GM12875 (cell line): ENCODE data around the gene LITAFD.
"Not testable (repeated sequence)": the region's sequence is repeated elsewhere in the genome, so short reads cannot be mapped to it uniquely, and the experiment has no call there.

Source experiments
- H3K4me3 ChIP-seq: one replicate; pipeline ENCODE4 v1.5.1; 2011; ENCODE audit warnings: low read depth, low read length, control low read depth
- CTCF ChIP-seq: IDR thresholded peaks from 2 replicates; pipeline ENCODE4 v1.5.1; 2011; ENCODE audit warnings: low read depth, mild to moderate bottlenecking, control low read depth, inconsistent platforms, low read length, moderate library complexity, borderline replicate concordance; ENCODE audit not compliant: insufficient read depth

The LITAFD gene

GRCh38 chr16:8868416-8869211 lies 13.5 kb upstream of the LITAFD start, which contains the start of gene CARHSP1:
TSS of gene CARHSP1 (minus strand) at chr16:8869006. CDS start at chr16:8859328, 9,678 bp downstream.
- no peak for TF ChIP-seq CTCF

DNA sequence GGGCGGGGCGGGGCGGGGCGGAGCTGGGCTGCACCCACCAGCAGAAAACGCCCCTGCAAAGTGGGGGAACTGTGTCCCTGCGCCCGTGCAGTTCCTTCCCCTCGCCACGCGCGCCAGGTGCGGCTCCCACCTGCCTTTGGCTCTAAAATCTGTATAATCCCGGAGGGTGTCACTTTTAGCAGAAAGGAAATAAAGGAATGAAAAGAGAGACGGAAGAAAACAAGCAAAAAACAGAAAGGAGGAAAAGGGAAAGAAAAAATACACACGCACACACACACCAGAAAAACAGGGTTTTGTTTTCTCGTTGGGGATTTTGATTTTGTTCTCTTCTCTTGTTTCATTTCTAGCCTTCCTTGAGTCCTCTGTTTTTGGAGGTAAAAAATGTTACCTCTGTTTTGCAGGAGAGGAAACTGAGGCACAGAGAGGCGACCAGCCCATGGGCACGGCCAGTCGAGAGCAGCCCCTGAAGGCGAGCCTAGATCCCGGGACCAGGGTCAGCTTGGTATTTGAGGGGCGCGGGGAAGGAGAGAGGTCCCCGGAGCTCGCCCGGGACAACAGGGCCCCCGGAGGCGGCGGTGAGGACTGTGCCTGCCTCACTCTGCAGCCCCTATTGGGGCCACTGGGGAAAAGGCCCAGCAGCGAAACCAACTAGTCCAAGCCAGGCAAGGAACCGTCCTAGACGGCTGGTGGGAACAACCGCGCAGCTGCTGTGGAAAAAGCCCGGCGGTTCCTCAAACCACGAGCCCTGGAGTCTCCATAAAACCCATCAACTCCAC lies 12.8 kb upstream of the LITAFD start:
- no peak for TF ChIP-seq CTCF
- peak overlapping the region; percentile 7 for H3K4me3 ChIP-seq

More at GRCh38 chr16:8868416-8869211, 13.5 kb upstream of the LITAFD start, which contains the start of gene CARHSP1:
- peak within 1 kb of the TSS; percentile 57 for H3K4me3 ChIP-seq

- not testable (repeated sequence) for H3K4me3 ChIP-seq
Measured at GRCh38 chr16:8869988-8870241, 12.2 kb upstream of the LITAFD start.

GRCh38 chr16:8872071-8872470 lies 10.1 kb upstream of the LITAFD start:
- no peak for TF ChIP-seq CTCF
- H3K4me3 ChIP-seq: no peak overlapping the region

GRCh38 chr16:8872967-8873865 lies 8.9 kb upstream of the LITAFD start:
- TF ChIP-seq CTCF: peak; percentile 17; the same call in 1 of the 2 replicates
- H3K4me3 ChIP-seq: no peak overlapping the region

- not testable (repeated sequence) for H3K4me3 ChIP-seq
Measured at GRCh38 chr16:8873866-8874195, 8.3 kb upstream of the LITAFD start.

- TF ChIP-seq CTCF: no peak
Measured at GRCh38 chr16:8874388-8874787, 7.8 kb upstream of the LITAFD start.

DNA sequence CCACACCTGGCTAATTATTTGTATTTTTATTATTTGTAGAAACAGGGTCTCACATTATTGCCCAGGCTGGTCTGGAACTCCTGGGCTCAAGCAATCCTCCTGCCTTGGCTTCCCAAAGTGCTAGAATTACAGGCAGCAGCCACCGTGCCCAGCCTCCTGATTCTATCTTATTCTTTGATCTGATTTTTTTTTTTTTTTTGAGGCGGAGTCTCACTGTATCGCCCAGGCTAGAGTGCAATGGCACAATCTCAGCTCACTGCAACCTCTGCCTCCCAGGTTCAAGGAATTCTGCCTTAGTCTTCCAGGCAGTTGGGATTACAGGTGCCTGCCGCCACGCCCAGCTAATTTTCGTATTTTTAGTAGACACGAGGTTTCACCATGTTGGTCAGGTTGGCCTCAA lies 6.8 kb upstream of the LITAFD start:
- not testable (repeated sequence) for H3K4me3 ChIP-seq

More at GRCh38 chr16:8874388-8874787, 7.8 kb upstream of the LITAFD start:
- no peak overlapping the region for H3K4me3 ChIP-seq
